ENCODE results near the gene RHOC.
A peak's percentile ranks its signal among the peaks of the same experiment; 100 is the strongest.

RHOC gene

GRCh38 chr1:112678605-112679004, 28.3 kb downstream of the RHOC start:
- no peak for DNase-seq (ENCODE audit: low read depth in 2 of 2)

DNA sequence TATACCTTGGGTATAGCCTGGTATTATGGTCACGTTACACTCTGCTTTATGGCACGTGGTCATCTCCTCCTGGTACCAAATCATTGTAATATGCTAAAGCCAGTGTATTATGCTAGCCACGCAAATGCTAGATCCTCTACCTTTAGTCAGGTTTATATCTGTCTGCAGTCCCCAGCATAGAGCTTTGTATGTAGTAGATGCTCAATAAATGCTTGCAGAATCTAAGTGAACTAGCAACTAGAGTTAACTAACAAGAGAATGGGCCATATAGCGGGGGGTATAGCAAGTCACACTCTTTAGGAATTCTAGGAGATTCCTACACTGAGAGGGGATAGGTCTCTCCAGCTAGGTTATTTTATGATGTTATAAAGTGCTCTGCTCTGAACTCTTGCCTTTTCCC, 29.4 kb downstream of the RHOC start:
- no peak for DNase-seq (ENCODE audit: low read depth in 2 of 2)

- DNase-seq (ENCODE audit: low read depth in 2 of 2): no peak
These were observed 30.4 kb downstream of the RHOC start for GRCh38 chr1:112676543-112676942.

- DNase-seq (ENCODE audit: low read depth in 2 of 2): no peak
These were observed 31.1 kb downstream of the RHOC start for GRCh38 chr1:112675728-112676381.

GRCh38 chr1:112674986-112675727, 31.8 kb downstream of the RHOC start:
- peak; percentile 21 to 22 for DNase-seq (ENCODE audit: low read depth in 2 of 2)

DNA sequence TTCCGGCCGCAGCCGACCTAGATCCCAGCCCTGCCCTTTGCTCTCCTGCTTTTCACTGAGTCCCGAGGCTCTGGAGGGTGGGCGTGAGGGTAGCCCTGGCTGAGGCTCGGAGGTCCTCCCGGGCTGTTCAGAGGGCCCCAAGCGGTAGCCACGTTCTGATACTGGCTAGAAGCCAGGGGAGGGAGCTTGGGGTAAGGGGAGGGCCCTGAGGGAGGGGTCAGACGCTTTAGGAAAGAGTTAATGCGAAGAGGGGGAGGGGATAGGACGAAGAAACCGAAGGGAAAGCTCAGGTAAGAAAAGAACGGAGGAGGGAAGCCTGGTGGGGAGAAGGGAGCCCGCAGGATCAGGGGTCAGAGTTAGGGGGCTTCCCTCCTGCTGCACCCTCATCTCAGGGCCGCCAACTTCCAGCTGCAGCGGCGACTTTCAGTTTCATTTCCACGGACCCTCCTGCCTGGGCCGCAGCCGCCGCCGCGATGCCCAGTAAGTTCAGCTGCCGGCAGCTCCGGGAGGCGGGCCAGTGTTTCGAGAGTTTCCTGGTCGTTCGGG, 32.4 kb downstream of the RHOC start, which contains the start of gene MOV10:
TSS of gene MOV10 (plus strand) at position 220 of the 546 bp plus-strand sequence. CDS start at position 474, 254 bp downstream.
- DNase-seq (ENCODE audit: low read depth in 2 of 2): peak; percentile 29 to 35

- DNase-seq (ENCODE audit: low read depth in 2 of 2): no peak
These were observed 33.1 kb downstream of the RHOC start for GRCh38 chr1:112673592-112674439.

DNA sequence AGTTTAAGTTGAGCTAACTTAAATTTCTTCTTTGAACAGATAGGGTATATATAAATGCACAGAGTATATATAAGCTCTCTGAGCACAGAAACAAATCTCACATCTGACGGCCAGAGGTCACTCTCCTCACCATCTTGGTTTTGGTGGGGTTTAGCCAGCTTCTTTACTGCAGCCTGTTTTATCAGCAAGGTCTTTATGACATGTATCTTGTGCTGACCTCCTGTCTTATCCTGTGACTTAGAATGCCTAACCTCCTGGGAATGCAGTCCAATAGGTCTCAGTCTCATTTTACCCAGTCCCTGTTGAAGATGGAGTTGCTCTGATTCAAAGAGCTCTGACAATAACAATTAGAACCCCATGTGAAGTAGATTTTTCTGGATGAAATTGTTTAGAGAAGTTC, 34.1 kb downstream of the RHOC start:
- no peak for DNase-seq (ENCODE audit: low read depth in 2 of 2)

DNA sequence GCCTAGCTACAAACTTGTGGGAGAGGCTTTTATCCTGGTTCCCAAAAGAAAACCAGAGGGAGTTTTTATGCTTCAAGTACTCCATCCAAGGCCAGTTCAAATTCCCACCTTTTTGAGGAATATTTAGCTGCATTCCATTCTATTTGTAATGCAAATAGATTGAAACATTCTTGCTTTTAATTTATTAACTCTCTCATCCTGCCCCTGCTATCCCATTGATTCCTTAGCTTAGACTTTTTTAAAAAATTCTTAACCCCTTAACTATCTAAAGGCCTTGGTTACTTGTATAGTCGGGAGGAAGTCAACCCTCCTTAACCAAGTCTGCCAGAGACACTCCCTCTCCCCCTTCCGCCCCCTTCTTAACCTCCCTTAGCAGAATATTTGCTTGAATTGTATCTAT, 34.9 kb downstream of the RHOC start:
- DNase-seq (ENCODE audit: low read depth in 2 of 2): no peak

DNA sequence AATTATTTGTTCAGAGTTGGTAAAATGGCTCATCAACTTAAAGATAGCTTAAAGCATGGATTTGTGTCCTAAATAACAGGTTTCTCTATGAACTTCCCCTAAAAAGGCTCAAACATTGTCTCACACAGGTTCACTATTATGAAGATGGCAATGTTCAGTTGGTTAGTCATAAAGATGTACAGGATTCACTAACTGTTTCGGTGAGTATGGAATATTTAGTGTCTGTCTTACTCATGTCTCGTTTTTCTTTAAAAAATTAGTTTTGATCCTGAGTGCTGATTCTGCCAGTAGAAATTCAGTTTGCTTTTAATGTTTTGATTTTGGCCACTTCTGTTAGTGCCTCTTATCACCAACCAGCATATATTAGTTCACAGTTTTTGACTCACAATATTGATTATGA, 40.0 kb downstream of the RHOC start:
- no peak for DNase-seq (ENCODE audit: low read depth in 2 of 2)

- no peak for DNase-seq (ENCODE audit: low read depth in 2 of 2)
These were observed 41.1 kb downstream of the RHOC start for GRCh38 chr1:112665857-112666256.

DNA sequence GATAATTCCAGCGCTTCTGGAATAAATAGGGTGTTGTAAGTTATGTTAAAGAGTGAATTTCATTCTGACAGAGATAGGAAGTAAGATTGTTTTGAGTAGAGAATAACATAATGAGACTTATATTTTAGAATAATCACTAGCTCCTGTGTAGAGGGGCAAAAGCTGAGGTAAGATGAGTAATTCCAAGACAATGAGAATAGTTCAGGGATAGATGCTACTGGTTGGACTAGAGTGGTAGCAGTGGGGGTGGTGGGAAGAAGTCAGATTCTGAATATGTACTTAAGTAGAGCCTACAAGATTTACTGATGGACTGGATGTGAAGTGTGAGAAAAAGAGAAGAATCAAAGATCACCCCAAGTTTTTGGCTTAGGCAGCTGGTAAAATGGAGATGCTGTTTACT, 55.7 kb downstream of the RHOC start:
- no peak for DNase-seq (ENCODE audit: low read depth in 2 of 2)

Measured in activated CD4-positive, alpha-beta T cell treated with anti-CD3 and anti-CD28 coated beads for 24 hours (primary cell).